Stimulated activated CD4-positive, alpha-beta T cell treated with anti-CD3 and anti-CD28 coated beads, Interleukin-15, amount 100 ng/mL, for 1 hour (primary cell): ENCODE data around the gene TMBIM6.
A peak's percentile ranks its signal among the peaks of the same experiment; 100 is the strongest.
"Not testable (repeated sequence)": the region's sequence is repeated elsewhere in the genome, so short reads cannot be mapped to it uniquely, and the experiment has no call there.

Experiments used
- DNase-seq, 2 donors: peaks; one replicate each; pipeline ENCODE4 v3.0.0-alpha.2; 2020; ENCODE audit warnings: low read depth in 1 of 2, low spot score in 1 of 2

TMBIM6 gene

GRCh38 chr12:49728446-49728845 lies 12.9 kb upstream of the TMBIM6 start:
- DNase-seq: no peak

DNA sequence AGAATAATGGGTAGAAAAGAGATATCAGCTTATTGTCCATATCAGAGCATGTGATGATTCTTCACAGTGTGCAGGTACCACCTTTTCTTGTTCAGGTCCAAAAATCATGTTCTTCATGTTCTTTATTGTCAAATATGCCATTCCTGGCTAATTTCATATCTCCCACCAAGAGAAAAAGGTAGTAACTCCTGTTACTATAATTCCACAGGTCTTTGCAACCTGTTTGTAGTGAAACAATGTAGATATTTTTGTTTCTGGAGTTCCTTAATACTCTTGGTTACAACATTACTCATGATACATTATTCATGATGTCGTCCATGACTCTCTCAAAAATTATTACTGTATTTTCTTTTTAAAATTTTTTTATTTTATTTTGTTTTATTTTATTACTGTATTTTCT lies 11.3 kb upstream of the TMBIM6 start:
- DNase-seq: no peak

DNA sequence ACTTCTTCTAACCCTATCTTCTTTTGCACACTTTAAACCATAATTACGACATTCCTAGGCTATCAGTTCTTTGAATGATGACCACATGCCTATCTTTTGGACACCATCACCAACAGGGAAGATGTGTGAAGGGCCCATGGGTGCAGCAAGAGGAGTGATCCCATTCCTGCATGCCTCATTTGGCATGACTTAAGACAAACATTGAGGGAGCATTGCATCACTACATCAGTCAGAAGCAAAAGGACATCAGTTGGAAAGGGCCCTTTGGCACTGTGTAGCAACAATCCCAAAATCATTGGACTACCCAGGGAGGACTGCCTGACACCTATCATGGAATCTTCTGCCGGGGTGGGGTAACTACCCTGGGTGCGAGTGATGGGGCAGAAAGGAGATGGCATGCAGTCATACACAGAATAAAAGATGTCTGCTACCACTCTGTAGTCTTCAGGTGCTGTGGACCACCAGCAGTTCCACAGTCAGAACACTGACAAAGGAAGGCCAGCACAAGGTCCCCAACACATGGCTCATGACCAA lies 10.7 kb upstream of the TMBIM6 start:
- no peak for DNase-seq

GRCh38 chr12:49733219-49734017 lies 7.9 kb upstream of the TMBIM6 start:
- DNase-seq: no peak

GRCh38 chr12:49734900-49735299 lies 6.5 kb upstream of the TMBIM6 start:
- DNase-seq: not testable (repeated sequence)

GRCh38 chr12:49738721-49739120 lies 2.6 kb upstream of the TMBIM6 start:
- not testable (repeated sequence) for DNase-seq

GRCh38 chr12:49740277-49740676 lies 1.1 kb upstream of the TMBIM6 start:
- DNase-seq: not testable (repeated sequence)

- peak; percentile 68 to 73 for DNase-seq
These were observed 694 bp downstream of the TMBIM6 start for GRCh38 chr12:49741882-49742620.

DNA sequence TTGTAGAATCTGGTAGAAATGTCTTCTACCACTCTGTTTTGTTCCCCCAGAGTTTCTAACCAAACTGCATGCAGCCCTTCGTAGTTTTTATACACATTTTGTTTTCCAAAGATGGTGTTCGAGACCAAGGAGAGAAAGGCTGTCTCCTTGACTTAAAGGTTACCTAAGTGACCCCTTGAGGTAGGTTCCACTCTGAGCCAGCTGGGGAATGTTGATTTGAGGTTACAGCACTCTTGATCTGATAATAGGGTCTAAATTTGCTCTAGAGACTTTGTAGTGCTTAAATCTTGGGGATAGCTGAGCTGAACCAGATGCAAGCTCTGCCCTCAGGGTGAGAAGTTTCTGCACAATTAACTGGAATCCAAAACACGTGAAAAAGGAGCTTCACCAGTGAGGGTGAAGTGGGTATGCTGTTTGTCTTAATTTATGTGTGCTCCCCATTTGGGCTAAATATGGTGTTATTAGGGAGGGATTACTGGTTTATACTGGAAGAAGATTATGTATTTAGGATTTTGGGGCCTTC lies 3.1 kb downstream of the TMBIM6 start:
- DNase-seq: no peak

GRCh38 chr12:49748306-49748705 lies 6.9 kb downstream of the TMBIM6 start:
- no peak for DNase-seq

GRCh38 chr12:49748800-49749199 lies 7.4 kb downstream of the TMBIM6 start:
- DNase-seq: no peak

DNA sequence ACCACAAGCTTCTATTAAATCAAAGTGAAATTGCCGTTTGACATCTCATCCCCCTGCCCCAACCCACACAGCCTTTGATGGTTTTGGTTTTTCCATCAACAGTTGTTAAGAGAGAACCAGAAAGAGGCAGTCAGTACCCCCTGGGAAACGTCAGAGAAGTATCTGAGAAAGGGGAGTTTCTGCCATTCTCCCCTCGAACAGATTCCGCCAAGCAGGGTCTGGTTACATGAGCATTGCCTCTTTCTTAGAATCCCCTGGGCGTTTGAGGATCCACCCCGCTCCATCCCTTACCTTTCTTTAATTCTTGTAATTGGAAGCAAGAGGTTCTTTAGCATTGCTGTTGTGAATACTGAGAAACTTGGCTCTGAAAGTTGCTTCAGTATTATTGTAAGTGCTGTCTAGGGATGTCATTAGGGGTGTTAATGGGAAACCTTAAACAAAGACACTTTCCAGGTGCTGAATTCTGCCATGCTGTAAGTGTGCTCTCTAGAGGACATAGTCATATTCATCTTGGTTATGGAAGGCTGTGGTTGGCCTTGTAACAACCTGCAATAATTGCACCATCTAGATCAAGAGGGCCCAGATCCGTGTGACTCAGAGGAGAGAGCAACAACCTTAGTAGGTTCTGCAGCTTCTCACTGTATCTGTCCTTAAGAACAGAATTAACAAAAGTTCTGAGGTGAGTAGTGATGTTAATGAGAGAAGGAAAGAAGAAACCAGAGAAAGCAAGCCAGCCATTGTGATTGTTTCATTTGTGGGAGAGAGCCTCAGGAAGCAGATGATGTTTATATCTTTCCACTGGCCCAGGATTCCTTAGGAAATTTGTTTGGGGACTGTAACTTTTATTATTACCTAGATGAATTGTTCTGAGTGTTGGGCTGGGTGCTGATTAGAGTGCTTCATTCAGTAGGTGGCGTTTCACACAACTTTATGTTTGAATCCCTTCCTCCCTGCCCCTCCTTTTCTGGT lies 9.0 kb downstream of the TMBIM6 start:
- DNase-seq: no peak

GRCh38 chr12:49750996-49751393 lies 9.6 kb downstream of the TMBIM6 start:
- DNase-seq: no peak

GRCh38 chr12:49761677-49762467 lies 20.5 kb downstream of the TMBIM6 start:
- DNase-seq: no peak

GRCh38 chr12:49762468-49762847 lies 21.1 kb downstream of the TMBIM6 start:
- no peak for DNase-seq

DNA sequence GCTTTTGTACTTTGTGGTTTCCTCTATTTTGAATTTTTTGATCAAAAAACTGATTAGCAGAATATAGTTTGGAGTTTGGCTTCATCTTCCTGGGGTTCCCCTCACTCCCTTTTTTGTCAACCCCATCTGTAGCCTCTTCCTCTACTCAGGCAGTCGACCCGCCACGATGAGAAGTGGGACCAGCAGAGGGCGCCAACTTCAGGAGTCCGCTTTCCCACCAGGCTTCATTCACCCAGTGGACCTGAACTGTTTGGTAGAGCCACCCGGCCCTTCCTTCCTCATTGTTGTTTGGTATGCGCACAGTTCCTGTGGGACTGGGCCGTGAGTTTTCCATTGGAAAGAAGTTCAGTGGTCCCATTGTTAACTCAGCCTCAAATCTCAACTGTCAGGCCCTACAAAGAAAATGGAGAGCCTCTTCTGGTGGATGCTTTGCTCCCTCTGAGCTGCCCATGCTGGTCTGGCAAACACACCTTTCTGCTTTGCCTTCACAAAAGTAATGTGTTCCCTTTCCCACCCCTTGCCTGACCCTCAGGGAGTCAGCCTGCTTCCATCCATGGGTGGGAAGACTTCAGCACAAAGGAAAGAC lies 21.7 kb downstream of the TMBIM6 start:
- DNase-seq: peak; percentile 41 to 68

- DNase-seq: no peak
These were observed 22.8 kb downstream of the TMBIM6 start for GRCh38 chr12:49764126-49764525.

DNA sequence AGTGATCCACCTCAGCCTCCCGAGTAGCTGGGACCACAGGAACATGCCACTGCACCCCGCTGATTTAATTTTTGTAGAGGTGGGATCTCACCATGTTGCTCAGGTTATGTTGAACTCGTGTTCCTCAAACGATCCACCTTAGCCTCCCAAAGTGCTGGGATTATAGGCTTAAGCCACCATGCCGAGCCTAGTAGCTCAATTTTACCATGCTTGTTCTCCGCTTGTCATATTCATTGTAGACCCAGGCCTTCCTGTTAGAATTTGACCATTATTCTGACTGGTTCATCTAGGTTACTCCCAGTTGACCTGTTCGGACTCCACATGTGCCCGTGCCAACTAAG lies 24.7 kb downstream of the TMBIM6 start:
- no peak for DNase-seq

DNA sequence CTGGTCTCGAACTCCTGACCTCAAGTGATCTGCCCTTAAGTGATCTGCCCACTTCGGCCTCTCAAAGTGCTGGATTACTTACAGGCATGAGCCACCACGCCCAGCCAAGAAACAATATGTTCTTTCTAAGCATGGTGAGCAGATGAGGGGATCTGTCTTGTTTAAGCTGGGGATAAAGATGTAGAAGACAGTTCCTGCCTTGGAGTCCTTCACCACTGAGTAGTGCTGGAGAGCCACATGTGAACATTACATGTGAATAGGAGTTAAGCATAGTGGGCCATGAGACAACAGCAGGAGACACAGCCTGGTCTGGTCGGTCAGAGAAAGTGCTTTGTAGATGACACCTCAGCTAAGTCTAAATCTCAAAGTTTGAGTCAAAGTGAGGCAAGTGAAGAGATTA lies 26.0 kb downstream of the TMBIM6 start:
- DNase-seq: no peak

DNA sequence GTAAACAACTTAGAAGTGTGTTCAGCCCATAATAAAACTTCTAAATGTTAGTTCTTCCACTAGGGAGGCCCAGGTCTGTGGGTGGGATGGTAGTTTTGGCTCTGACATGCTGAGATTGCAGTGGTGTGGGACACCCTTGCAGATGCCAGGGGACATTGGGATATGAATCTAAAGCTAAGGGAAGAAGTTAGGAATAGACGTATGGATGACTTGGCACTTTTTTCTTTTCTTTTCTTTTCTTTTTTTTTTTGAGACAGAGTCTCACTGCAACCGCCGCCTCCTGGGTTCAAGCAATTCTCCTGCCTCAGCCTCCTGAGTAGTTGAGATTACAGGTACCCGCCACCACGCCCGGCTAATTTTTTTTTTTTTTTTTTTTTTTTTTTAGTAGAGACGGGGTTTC lies 31.7 kb downstream of the TMBIM6 start:
- DNase-seq: not testable (repeated sequence)
